ENCODE measurements around the gene CD47.
A peak's percentile ranks its signal among the peaks of the same experiment; 100 is the strongest.

The CD47 gene

GRCh38 chr3:108067768-108068167 lies 23.1 kb downstream of the CD47 start:
- TF ChIP-seq TAF1 (IDR thresholded peaks at IDR 0.05; ENCODE audit: borderline replicate concordance, low read depth, low read length): no peak
- no peak for FAIRE-seq
- no peak for DNase-seq (ENCODE audit: insufficient read length)

DNA sequence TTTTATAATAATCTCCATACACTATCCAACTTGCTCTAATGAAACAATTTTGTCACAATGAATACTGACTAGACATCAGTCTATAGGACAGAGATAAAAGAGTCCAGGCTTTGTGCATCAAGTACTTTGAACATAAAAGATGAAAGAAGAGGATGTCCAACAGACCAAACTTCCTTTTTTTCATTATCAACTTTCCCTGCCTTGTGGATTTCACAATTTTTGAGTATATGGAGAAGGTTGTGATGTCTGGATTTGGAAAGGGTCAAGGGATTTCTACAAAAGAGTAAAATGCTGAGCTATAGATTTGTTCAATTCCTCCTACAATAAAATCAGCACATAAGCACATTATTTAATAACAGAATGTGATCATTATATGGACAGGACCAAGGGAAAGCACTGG lies 25.7 kb downstream of the CD47 start:
- DNase-seq (ENCODE audit: insufficient read length): no peak
- no peak for FAIRE-seq
- no peak for TF ChIP-seq POLR2A (IDR thresholded peaks at IDR 0.05; ENCODE audit: low read depth, low read length)

DNA sequence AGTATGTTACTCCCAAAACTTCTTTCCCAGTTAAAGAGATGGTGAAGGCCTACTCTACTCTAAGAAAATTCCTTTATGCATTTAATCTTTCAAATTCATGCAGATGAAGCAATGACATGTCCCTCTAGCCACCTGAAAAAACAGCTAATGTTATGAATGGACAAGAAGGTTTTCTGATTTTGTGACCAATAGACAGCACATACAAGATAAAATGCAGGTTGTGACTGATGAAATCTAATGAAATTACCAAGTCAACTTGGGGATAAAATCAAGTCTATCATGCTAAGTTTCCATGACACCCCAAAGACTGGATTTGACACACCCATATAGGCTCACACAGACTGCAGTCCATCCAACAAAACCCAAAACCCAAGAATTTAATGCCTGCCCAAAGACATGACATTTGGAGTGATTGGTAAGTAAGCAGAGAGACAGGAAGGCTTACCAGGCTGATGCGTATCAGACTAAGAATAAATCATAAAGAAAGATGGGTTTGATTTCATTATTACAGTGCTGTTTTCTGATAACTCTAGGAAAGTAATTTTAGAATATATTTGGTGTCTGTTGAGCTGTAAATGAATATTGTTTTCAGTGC lies 26.4 kb downstream of the CD47 start:
- DNase-seq (ENCODE audit: insufficient read length) (no peak), FAIRE-seq (no peak)
- no peak for TF ChIP-seq POLR2A (IDR thresholded peaks at IDR 0.05; ENCODE audit: low read depth, low read length)
- TF ChIP-seq POLR2AphosphoS5 (IDR thresholded peaks at IDR 0.05; ENCODE audit: low read depth, low read length): no peak
- TF ChIP-seq TAF1 (IDR thresholded peaks at IDR 0.05; ENCODE audit: borderline replicate concordance, low read depth, low read length): no peak

GRCh38 chr3:108062051-108062450 lies 28.8 kb downstream of the CD47 start:
- TF ChIP-seq POLR2AphosphoS5 (IDR thresholded peaks at IDR 0.05; ENCODE audit: low read depth, low read length): no peak
- no peak for TF ChIP-seq POLR2A (IDR thresholded peaks at IDR 0.05; ENCODE audit: low read depth, low read length)
- TF ChIP-seq TAF1 (IDR thresholded peaks at IDR 0.05; ENCODE audit: borderline replicate concordance, low read depth, low read length): no peak
- DNase-seq (ENCODE audit: insufficient read length) (no peak), FAIRE-seq (peak; percentile 5)

- TF ChIP-seq TAF1 (IDR thresholded peaks at IDR 0.05; ENCODE audit: borderline replicate concordance, low read depth, low read length) (no peak), POLR2AphosphoS5 (IDR thresholded peaks at IDR 0.05; ENCODE audit: low read depth, low read length) (no peak)
- DNase-seq (ENCODE audit: insufficient read length) (no peak), FAIRE-seq (no peak)
These were observed 30.5 kb downstream of the CD47 start for GRCh38 chr3:108060331-108060730.

- no peak for TF ChIP-seq TAF1 (IDR thresholded peaks at IDR 0.05; ENCODE audit: borderline replicate concordance, low read depth, low read length)
- no peak for TF ChIP-seq POLR2A (IDR thresholded peaks at IDR 0.05; ENCODE audit: low read depth, low read length)
- TF ChIP-seq POLR2AphosphoS5 (IDR thresholded peaks at IDR 0.05; ENCODE audit: low read depth, low read length): no peak
- DNase-seq (ENCODE audit: insufficient read length) (no peak), FAIRE-seq (peak; percentile 58)
These were observed 34.9 kb downstream of the CD47 start for GRCh38 chr3:108055931-108056330.

GRCh38 chr3:108054935-108055334 lies 35.9 kb downstream of the CD47 start:
- TF ChIP-seq TAF1 (IDR thresholded peaks at IDR 0.05; ENCODE audit: borderline replicate concordance, low read depth, low read length): no peak
- no peak for TF ChIP-seq POLR2A (IDR thresholded peaks at IDR 0.05; ENCODE audit: low read depth, low read length)
- TF ChIP-seq POLR2AphosphoS5 (IDR thresholded peaks at IDR 0.05; ENCODE audit: low read depth, low read length): no peak
- FAIRE-seq (no peak), DNase-seq (ENCODE audit: insufficient read length) (no peak)

DNA sequence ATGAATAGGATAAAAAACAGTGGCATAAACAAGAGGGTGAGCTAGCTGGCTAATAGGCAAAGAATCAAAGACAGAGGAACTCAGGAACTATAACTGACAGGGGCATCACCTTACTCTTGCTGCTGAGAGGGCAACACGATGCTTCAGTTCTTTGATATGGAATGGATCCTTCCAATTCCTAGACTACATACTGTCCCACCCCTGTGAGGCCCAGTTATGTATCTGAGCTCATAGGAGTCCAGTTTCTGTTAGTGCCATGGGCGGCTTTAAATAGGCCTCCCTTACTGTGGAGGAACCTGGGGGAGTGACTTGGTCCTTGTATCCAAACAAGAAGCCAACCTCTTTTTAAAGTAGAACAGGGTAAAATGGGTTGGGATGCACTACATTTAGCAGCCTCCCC lies 37.3 kb downstream of the CD47 start:
- FAIRE-seq (no peak), DNase-seq (ENCODE audit: insufficient read length) (no peak)
- TF ChIP-seq POLR2AphosphoS5 (IDR thresholded peaks at IDR 0.05; ENCODE audit: low read depth, low read length): no peak
- no peak for TF ChIP-seq TAF1 (IDR thresholded peaks at IDR 0.05; ENCODE audit: borderline replicate concordance, low read depth, low read length)
- TF ChIP-seq POLR2A (IDR thresholded peaks at IDR 0.05; ENCODE audit: low read depth, low read length): no peak

- no peak for TF ChIP-seq POLR2AphosphoS5 (IDR thresholded peaks at IDR 0.05; ENCODE audit: low read depth, low read length)
- TF ChIP-seq TAF1 (IDR thresholded peaks at IDR 0.05; ENCODE audit: borderline replicate concordance, low read depth, low read length): no peak
- no peak for TF ChIP-seq POLR2A (IDR thresholded peaks at IDR 0.05; ENCODE audit: low read depth, low read length)
- peak; percentile 65 for FAIRE-seq
- DNase-seq (ENCODE audit: insufficient read length): no peak
These were observed 37.8 kb downstream of the CD47 start for GRCh38 chr3:108053067-108053466.

DNA sequence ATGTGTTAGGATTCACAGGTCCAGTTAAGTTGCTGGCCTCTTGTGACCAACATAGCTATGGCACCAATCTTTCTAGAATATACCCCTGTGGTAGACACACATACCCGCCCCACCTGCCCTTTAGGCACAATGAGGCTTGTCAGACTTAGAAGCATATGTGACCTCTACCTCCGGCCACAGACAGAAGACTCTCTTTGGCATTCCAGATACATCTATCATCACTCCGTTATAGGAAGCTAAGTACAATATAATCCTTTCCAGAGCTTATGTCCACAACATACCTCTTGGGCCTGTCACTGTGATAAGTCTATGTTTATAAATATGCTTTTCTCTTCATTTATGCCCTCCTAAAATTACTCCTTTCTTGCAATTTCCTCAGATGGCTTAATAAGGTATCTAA lies 39.8 kb downstream of the CD47 start:
- DNase-seq (ENCODE audit: insufficient read length) (no peak), FAIRE-seq (no peak)
- TF ChIP-seq POLR2AphosphoS5 (IDR thresholded peaks at IDR 0.05; ENCODE audit: low read depth, low read length) (no peak), POLR2A (IDR thresholded peaks at IDR 0.05; ENCODE audit: low read depth, low read length) (no peak), TAF1 (IDR thresholded peaks at IDR 0.05; ENCODE audit: borderline replicate concordance, low read depth, low read length) (no peak)

DNA sequence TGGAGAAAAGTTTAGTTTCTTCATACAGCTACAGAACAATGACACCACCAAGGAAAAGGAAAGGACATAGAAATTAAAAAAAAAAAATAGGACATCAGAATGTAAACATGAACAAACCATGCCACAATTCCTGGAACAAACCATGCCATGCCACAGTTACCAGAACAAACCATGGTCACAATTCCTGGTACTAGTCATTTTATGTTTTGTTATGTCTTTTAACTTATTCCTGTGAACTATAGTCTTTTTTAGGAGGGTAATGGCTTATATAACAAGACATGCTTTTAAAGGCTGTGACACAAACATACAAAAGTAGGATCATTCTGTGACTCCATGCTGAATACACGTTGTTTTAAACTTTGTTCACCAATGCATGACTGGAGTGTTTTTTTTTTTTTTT lies 42.8 kb downstream of the CD47 start:
- DNase-seq (ENCODE audit: insufficient read length): no peak
- peak; percentile 77 for FAIRE-seq
- TF ChIP-seq POLR2AphosphoS5 (IDR thresholded peaks at IDR 0.05; ENCODE audit: low read depth, low read length): no peak
- TF ChIP-seq TAF1 (IDR thresholded peaks at IDR 0.05; ENCODE audit: borderline replicate concordance, low read depth, low read length): no peak
- no peak for TF ChIP-seq POLR2A (IDR thresholded peaks at IDR 0.05; ENCODE audit: low read depth, low read length)

DNA sequence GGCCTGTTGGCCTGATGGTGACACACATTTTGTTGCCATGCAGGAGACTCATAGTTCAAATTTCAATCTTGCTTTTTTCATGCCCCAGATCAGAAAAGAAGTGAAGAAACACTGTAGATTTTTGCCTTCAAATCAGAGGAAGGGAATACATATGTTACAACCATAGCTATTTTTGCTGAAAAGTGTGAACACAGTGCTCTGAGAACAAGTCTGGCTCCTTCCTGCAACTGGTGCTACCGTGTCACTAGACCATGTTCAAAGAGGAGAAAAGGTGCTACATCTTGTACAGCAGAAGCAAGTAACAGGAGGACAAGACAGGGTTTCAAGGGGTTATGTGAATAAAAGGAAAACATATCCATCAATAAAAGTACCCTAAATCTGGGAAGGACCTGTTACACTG lies 44.6 kb downstream of the CD47 start:
- DNase-seq (ENCODE audit: insufficient read length): no peak
- TF ChIP-seq POLR2A (IDR thresholded peaks at IDR 0.05; ENCODE audit: low read depth, low read length): no peak
- FAIRE-seq: no peak

GRCh38 chr3:108044699-108045098 lies 46.1 kb downstream of the CD47 start:
- DNase-seq (ENCODE audit: insufficient read length): no peak
- peak; percentile 67 for FAIRE-seq
- TF ChIP-seq TAF1 (IDR thresholded peaks at IDR 0.05; ENCODE audit: borderline replicate concordance, low read depth, low read length) (no peak), POLR2AphosphoS5 (IDR thresholded peaks at IDR 0.05; ENCODE audit: low read depth, low read length) (0 out of 2 replicates have a peak, but pooled peaks have one; percentile 17), POLR2A (IDR thresholded peaks at IDR 0.05; ENCODE audit: low read depth, low read length) (no peak)

All from GM12892 (cell line).